CD4-positive, alpha-beta T cell treated with Interleukin-4 for 4 hours (primary cell): ENCODE measurements around the gene SFI1.

Experiments
- DNase-seq: peaks from one replicate; pipeline ENCODE4 v3.0.0-alpha.2; 2020

Gene SFI1

GRCh38 chr22:31639436-31640039, 143.2 kb downstream of the SFI1 start:
- no peak for DNase-seq

GRCh38 chr22:31646186-31647019, 150.1 kb downstream of the SFI1 start:
- DNase-seq = peak; percentile 48

- no peak for DNase-seq
These were observed 150.7 kb downstream of the SFI1 start for GRCh38 chr22:31647066-31647465.

GRCh38 chr22:31647523-31648320, 151.4 kb downstream of the SFI1 start:
- no peak for DNase-seq

GRCh38 chr22:31650391-31650790, 154.1 kb downstream of the SFI1 start:
- DNase-seq = no peak

GRCh38 chr22:31651664-31652063, 155.3 kb downstream of the SFI1 start:
- no peak for DNase-seq

GRCh38 chr22:31652088-31652487, 155.8 kb downstream of the SFI1 start:
- no peak for DNase-seq

GRCh38 chr22:31652911-31653684, 156.8 kb downstream of the SFI1 start:
- DNase-seq = no peak

- no peak for DNase-seq
These were observed 157.6 kb downstream of the SFI1 start for GRCh38 chr22:31653944-31654343.

- DNase-seq = no peak
These were observed 158.1 kb downstream of the SFI1 start for GRCh38 chr22:31654408-31654807.

GRCh38 chr22:31659246-31659645, 162.9 kb downstream of the SFI1 start:
- DNase-seq = no peak

- DNase-seq = peak; percentile 77
These were observed 164.6 kb downstream of the SFI1 start for GRCh38 chr22:31660860-31661341.

GRCh38 chr22:31661851-31662667, 165.7 kb downstream of the SFI1 start, which contains the start of gene PISD:
PISD (minus strand) TSS chr22:31662215; CDS start chr22:31662208, 7 bp downstream.
- DNase-seq = peak; percentile 94

- no peak for DNase-seq
These were observed 166.3 kb downstream of the SFI1 start for GRCh38 chr22:31662668-31663037.
